ENCODE data around the gene BRD9.

BRD9 gene

DNA sequence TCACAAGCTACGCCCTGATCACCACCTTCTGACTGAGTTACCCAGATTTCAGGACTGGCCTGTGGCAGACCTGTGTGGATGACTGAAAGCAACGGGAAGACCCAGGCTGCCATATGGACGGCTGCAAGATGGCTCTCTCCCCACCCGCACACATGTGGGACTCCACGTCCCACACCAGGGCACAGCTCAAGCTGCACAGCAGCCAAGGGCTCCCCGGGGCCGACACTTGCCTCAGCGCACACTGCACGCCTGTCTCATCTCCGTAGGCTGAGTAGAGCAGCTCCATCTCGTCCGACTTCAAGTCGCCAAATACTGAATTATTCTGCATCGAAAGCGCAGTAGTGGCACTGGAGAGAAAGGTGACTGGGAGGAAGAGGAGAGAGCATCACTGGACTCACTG, 14.5 kb downstream of the BRD9 start:
- TF ChIP-seq L3MBTL2 (conservative IDR thresholded peaks at IDR 0.05): no peak
- TF ChIP-seq NFRKB (IDR thresholded peaks at IDR 0.05): no peak
- TF ChIP-seq SUZ12 (IDR thresholded peaks at IDR 0.05): no peak
- no peak for TF ChIP-seq TARDBP (IDR thresholded peaks at IDR 0.05)
- no peak for TF ChIP-seq FOXM1 (IDR thresholded peaks at IDR 0.05; ENCODE audit: borderline replicate concordance)
- no peak for TF ChIP-seq ZNF384 (IDR thresholded peaks at IDR 0.05)
- no peak for TF ChIP-seq PKNOX1 (IDR thresholded peaks at IDR 0.05)
- TF ChIP-seq BHLHE40 (IDR thresholded peaks at IDR 0.05; ENCODE audit: borderline replicate concordance): no peak
- no peak for TF ChIP-seq CTBP1 (IDR thresholded peaks at IDR 0.05; ENCODE audit: borderline replicate concordance)
- TF ChIP-seq ARNT (IDR thresholded peaks at IDR 0.05): no peak
- no peak for TF ChIP-seq FOXA1 (IDR thresholded peaks at IDR 0.05)
- TF ChIP-seq SP1 (IDR thresholded peaks at IDR 0.05): no peak
- TF ChIP-seq FOXK2 (IDR thresholded peaks at IDR 0.05): no peak
- no peak for TF ChIP-seq ELF4 (IDR thresholded peaks at IDR 0.05)
- no peak for TF ChIP-seq LEF1 (IDR thresholded peaks at IDR 0.05; ENCODE audit: borderline replicate concordance)
- TF ChIP-seq HDGF (IDR thresholded peaks at IDR 0.05; ENCODE audit: borderline replicate concordance): no peak
- ChIA-PET CTCF (no interaction called here), POLR2A (interaction anchor here (1.3 kb wide), 1 partner anchor 14 kb away, joined by 3 read pairs; the partner anchor contains the start of genes BRD9 and TRIP13)
- DNase-seq (ENCODE audit: extremely low spot score): no peak

GRCh38 chr5:876398-877365, 15.9 kb downstream of the BRD9 start:
- TF ChIP-seq ZNF384 (IDR thresholded peaks at IDR 0.05) (no peak), SUZ12 (IDR thresholded peaks at IDR 0.05) (no peak), SP1 (IDR thresholded peaks at IDR 0.05) (no peak), CTBP1 (IDR thresholded peaks at IDR 0.05; ENCODE audit: borderline replicate concordance) (no peak), LEF1 (IDR thresholded peaks at IDR 0.05; ENCODE audit: borderline replicate concordance) (no peak), FOXK2 (IDR thresholded peaks at IDR 0.05) (no peak)
- POLR2A ChIA-PET: interaction anchor here (1.3 kb wide), 1 partner anchor 16 kb away, joined by 3 read pairs; the partner anchor contains the start of genes BRD9 and TRIP13
- no peak for DNase-seq (ENCODE audit: extremely low spot score)
- CTCF ChIA-PET: no interaction called here

GRCh38 chr5:875931-876330, 16.7 kb downstream of the BRD9 start:
- ChIA-PET CTCF (no interaction called here), POLR2A (no interaction called here)
- no peak for DNase-seq (ENCODE audit: extremely low spot score)
- TF ChIP-seq SP1 (IDR thresholded peaks at IDR 0.05) (no peak), FOXK2 (IDR thresholded peaks at IDR 0.05) (no peak), PKNOX1 (IDR thresholded peaks at IDR 0.05) (no peak), L3MBTL2 (conservative IDR thresholded peaks at IDR 0.05) (no peak), TARDBP (IDR thresholded peaks at IDR 0.05) (no peak), HDGF (IDR thresholded peaks at IDR 0.05; ENCODE audit: borderline replicate concordance) (no peak), FOXM1 (IDR thresholded peaks at IDR 0.05; ENCODE audit: borderline replicate concordance) (no peak), CTBP1 (IDR thresholded peaks at IDR 0.05; ENCODE audit: borderline replicate concordance) (no peak), NFRKB (IDR thresholded peaks at IDR 0.05) (no peak), FOXA1 (IDR thresholded peaks at IDR 0.05) (no peak), ELF4 (IDR thresholded peaks at IDR 0.05) (no peak), LEF1 (IDR thresholded peaks at IDR 0.05; ENCODE audit: borderline replicate concordance) (no peak), ARNT (IDR thresholded peaks at IDR 0.05) (no peak), BHLHE40 (IDR thresholded peaks at IDR 0.05; ENCODE audit: borderline replicate concordance) (no peak), SUZ12 (IDR thresholded peaks at IDR 0.05) (no peak), ZNF384 (IDR thresholded peaks at IDR 0.05) (no peak)

DNA sequence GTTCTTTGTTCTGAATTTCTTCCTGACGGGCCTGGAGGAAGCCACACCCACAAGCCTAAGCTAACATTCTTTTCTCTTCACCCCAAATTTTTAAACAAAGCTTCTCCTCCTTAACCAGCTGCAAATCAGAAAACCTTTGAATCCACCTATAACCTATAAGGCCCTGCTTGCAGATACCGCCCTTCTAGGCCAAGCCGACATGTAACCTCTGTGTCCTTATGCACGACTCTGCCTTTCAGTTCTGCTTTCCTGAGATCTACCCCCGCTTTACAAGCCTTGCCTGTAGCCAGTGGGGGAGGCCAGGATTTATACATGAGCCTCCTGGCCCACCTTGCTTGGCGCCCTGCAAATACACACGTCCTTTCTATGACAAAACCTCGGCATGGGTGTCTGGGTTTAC, 19.3 kb downstream of the BRD9 start:
- ChIA-PET POLR2A (no interaction called here), CTCF (interaction anchor here (0.9 kb wide), 1 partner anchor 203 kb away, joined by 3 read pairs; no protein-coding TSS in a partner anchor)
- TF ChIP-seq HDGF (IDR thresholded peaks at IDR 0.05; ENCODE audit: borderline replicate concordance): no peak
- TF ChIP-seq SUZ12 (IDR thresholded peaks at IDR 0.05): no peak
- TF ChIP-seq FOXA1 (IDR thresholded peaks at IDR 0.05): no peak
- TF ChIP-seq NFRKB (IDR thresholded peaks at IDR 0.05): no peak
- TF ChIP-seq PKNOX1 (IDR thresholded peaks at IDR 0.05): no peak
- TF ChIP-seq L3MBTL2 (conservative IDR thresholded peaks at IDR 0.05): no peak
- no peak for TF ChIP-seq LEF1 (IDR thresholded peaks at IDR 0.05; ENCODE audit: borderline replicate concordance)
- no peak for TF ChIP-seq TARDBP (IDR thresholded peaks at IDR 0.05)
- no peak for TF ChIP-seq FOXK2 (IDR thresholded peaks at IDR 0.05)
- no peak for DNase-seq (ENCODE audit: extremely low spot score)

DNA sequence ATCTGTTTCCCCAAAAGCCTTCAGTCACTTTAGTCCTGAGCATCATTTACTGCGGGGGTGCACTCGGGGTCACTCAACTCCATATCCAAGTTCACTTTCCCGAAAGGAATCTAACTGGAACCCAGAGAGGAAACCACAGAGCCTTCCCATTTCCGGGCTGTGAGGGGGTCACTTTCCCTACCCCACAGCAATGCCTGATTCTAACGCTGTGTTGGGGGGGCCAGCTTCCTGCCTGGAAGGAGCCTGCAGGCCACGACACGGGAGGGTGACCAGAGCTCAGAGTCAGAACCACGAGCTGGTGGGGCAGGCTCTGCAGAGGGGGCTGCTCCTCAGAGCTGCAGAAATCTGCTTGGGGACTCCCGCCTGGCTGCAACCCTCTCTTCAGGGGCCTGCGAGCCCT, 20.3 kb downstream of the BRD9 start:
- ChIA-PET POLR2A (no interaction called here), CTCF (no interaction called here)
- DNase-seq (ENCODE audit: extremely low spot score): no peak
- TF ChIP-seq TARDBP (IDR thresholded peaks at IDR 0.05) (no peak), FOXA1 (IDR thresholded peaks at IDR 0.05) (no peak), SP1 (IDR thresholded peaks at IDR 0.05) (no peak), ELF4 (IDR thresholded peaks at IDR 0.05) (no peak), L3MBTL2 (conservative IDR thresholded peaks at IDR 0.05) (no peak)

Measured in HEK293T (cell line).